HFFc6 (cell line): ENCODE data around the gene LRP1B. TPM values are rescaled to one million over a fixed set of nuclear protein-coding genes. Genes with fewer than 3 reads are reported as not detected.

ENCODE experiments used
- DNase-seq: peaks from one replicate; pipeline ENCODE4 v3.0.0-alpha.2; 2018
- H3K27ac Mint-ChIP-seq: 2 replicates; pipeline ENCODE4 v1.8.0; 2020; ENCODE audit warnings: mild to moderate bottlenecking, mixed read lengths
- H3K27me3 Mint-ChIP-seq: 2 replicates; pipeline ENCODE4 v1.8.0; 2021; ENCODE audit warnings: mild to moderate bottlenecking, moderate library complexity, mixed read lengths; ENCODE audit not compliant: insufficient read depth
- H3K36me3 Mint-ChIP-seq: 2 replicates; pipeline ENCODE4 v1.8.0; 2021; ENCODE audit warnings: low read depth, mixed read lengths
- H3K4me1 Mint-ChIP-seq: 2 replicates; pipeline ENCODE4 v1.8.0; 2020; ENCODE audit warnings: low read depth, mixed read lengths
- H3K4me3 Mint-ChIP-seq: 2 replicates; pipeline ENCODE4 v1.8.0; 2020; ENCODE audit warnings: mild to moderate bottlenecking, moderate library complexity, mixed read lengths
- H3K9me3 Mint-ChIP-seq: 2 replicates; pipeline ENCODE4 v1.8.0; 2020; ENCODE audit warnings: mild to moderate bottlenecking, mixed read lengths
- total RNA-seq, 6 experiments: library from RNA; stranded (reverse); fragmentation: NEBNext Ultra II Directional; extraction: Animal tissue kit (Norgen Biotek cat#: 25700); gene quantifications; 2 replicates in 1 of 6; 3 replicates in 5 of 6; pipeline ENCODE4 v1.2.3, GENCODE V29; 2021
- TF ChIP-seq, protein P1 (sequence below): fragments of 200-600 bp; sonication (generic); IDR thresholded peaks from 2 replicates; pipeline ENCODE4 v1.5.0; 2021; ENCODE audit warnings: antibody characterized with exemption, mild to moderate bottlenecking

LRP1B gene
- total RNA-seq, 6 experiments from 2014 or later, result not detected

DNA sequence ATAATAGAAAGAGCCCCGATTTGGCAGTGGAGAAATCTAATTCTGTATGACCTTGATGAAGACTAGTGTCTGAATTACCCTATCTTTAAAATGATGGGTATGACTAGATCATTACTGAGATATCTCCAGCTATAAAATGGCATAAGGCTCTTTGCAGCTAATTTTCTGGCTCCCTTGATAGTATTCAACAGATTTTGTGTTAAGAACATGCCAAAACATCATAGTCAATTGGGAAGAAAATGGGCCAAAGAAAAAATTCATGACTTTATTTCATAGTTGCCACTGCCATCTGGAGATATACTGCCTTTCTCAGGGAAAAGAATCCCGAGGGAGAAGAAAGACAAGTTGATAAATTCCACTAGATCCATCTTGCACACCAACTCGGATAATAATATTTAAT is 1618.7 kb downstream of the LRP1B start:
- TF ChIP-seq, protein P1, sequence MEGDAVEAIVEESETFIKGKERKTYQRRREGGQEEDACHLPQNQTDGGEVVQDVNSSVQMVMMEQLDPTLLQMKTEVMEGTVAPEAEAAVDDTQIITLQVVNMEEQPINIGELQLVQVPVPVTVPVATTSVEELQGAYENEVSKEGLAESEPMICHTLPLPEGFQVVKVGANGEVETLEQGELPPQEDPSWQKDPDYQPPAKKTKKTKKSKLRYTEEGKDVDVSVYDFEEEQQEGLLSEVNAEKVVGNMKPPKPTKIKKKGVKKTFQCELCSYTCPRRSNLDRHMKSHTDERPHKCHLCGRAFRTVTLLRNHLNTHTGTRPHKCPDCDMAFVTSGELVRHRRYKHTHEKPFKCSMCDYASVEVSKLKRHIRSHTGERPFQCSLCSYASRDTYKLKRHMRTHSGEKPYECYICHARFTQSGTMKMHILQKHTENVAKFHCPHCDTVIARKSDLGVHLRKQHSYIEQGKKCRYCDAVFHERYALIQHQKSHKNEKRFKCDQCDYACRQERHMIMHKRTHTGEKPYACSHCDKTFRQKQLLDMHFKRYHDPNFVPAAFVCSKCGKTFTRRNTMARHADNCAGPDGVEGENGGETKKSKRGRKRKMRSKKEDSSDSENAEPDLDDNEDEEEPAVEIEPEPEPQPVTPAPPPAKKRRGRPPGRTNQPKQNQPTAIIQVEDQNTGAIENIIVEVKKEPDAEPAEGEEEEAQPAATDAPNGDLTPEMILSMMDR, result no peak
- H3K36me3 Mint-ChIP-seq, result no peaks in the 10 kb centered on the region
- H3K4me1 Mint-ChIP-seq, result no peaks in the 10 kb centered on the region
- H3K27me3 Mint-ChIP-seq, result no peaks in the 10 kb centered on the region
- H3K9me3 Mint-ChIP-seq, result peaks cover 21% of the 10 kb centered on the region
- DNase-seq, result no peak
- no peak overlapping the region for H3K4me3 Mint-ChIP-seq
- H3K27ac Mint-ChIP-seq, result no peak overlapping the region

DNA sequence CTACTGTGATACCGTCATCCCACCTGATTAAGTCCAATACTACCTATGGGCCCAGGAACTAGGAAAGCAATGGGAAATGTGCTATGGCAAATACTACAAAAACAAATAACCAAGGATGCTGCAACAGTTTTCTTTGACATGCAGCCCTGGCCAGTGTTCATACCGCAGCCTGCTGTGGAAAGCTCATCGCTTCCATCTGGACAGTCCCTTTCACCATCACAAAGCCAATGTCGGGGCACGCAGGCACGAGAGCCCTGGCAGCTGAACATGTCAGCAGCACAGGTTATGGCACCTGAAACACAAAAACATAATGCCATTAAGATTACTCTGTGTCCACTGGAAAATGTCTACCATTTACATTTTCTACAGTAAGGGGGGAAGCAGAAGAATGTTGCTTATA is 1621.1 kb downstream of the LRP1B start:
- Mint-ChIP-seq H3K4me1 (no peaks in the 10 kb centered on the region), H3K27ac (no peak overlapping the region), H3K4me3 (no peak overlapping the region), H3K36me3 (no peaks in the 10 kb centered on the region), H3K9me3 (peaks cover 17% of the 10 kb centered on the region), H3K27me3 (no peaks in the 10 kb centered on the region)
- DNase-seq, result no peak
- TF ChIP-seq, protein P1, result no peak

DNA sequence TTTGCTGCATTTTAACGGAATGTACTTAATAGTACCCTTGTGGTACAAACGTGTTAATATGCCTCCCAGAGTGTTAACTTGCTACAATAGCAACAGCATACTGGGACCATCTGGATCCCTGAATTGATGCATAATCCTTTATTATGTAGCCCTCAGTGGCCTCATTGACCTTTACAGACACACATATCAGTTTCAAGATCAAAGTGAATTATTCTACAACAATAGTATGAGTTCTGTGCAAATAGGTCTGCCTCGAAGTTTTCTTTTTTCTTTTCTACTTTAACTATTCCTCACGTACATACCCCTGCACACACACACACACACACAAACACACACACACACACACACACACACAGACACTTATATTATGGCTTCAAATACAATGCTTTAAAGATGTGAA is 1622.1 kb downstream of the LRP1B start:
- H3K4me3 Mint-ChIP-seq, result no peak overlapping the region
- H3K27ac Mint-ChIP-seq, result no peak overlapping the region
- no peaks in the 10 kb centered on the region for H3K4me1 Mint-ChIP-seq
- TF ChIP-seq, protein P1, result no peak
- H3K27me3 Mint-ChIP-seq, result no peaks in the 10 kb centered on the region
- H3K9me3 Mint-ChIP-seq, result peaks cover 17% of the 10 kb centered on the region
- H3K36me3 Mint-ChIP-seq, result no peaks in the 10 kb centered on the region
- DNase-seq, result no peak

DNA sequence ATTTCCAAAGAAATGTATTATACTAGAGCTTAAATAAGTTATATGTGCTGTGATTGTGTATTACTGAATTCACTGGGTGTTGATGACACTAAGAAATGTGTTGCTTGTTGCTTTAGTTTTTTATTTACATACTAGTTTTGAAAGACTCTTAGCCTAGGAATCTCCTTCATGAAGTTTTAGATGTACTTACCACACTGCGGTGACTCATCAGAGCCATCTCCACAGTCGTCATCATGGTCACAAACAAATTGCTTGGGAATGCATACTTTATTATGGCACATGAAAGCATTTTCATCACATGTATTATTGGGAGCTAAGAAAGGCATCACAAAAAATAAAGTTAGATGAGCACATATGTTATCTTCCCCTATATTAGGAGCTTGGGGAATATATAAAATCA is 1624.2 kb downstream of the LRP1B start:
- peaks cover 17% of the 10 kb centered on the region for H3K9me3 Mint-ChIP-seq
- H3K36me3 Mint-ChIP-seq, result no peaks in the 10 kb centered on the region
- H3K4me3 Mint-ChIP-seq, result no peak overlapping the region
- no peak for DNase-seq
- H3K27me3 Mint-ChIP-seq, result no peaks in the 10 kb centered on the region
- no peaks in the 10 kb centered on the region for H3K4me1 Mint-ChIP-seq
- TF ChIP-seq, protein P1, result no peak
- H3K27ac Mint-ChIP-seq, result no peak overlapping the region

DNA sequence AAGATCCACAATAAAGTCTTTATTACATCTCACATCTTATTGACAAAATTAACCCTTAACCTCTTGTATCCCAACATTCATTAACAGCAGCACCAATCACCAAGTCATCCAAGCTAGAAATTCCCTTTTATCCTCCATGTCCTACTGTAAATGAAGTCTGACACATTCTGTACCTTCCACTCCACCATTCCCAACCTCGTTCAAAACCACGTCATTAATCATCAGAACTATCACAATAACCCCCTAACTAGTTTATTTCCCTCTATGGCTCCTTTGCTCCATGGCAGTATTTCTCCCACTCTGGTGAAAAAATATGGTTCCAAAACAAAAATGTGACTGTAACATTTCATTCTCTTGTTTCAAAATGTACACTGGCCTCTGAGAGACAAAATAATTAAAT is 1626.2 kb downstream of the LRP1B start:
- DNase-seq, result no peak
- Mint-ChIP-seq H3K4me1 (no peaks in the 10 kb centered on the region), H3K36me3 (no peaks in the 10 kb centered on the region), H3K27me3 (no peaks in the 10 kb centered on the region), H3K4me3 (no peak overlapping the region), H3K9me3 (peaks cover 7% of the 10 kb centered on the region), H3K27ac (no peak overlapping the region)
- TF ChIP-seq, protein P1, result no peak
